ENCODE results near the gene GABRG3. TPM values are rescaled to one million over a fixed set of nuclear protein-coding genes. Genes with fewer than 3 reads are reported as not detected.

The GABRG3 gene
- total and polyA plus RNA-seq, 2 donors: 1.5 TPM; not detected in 1

DNA sequence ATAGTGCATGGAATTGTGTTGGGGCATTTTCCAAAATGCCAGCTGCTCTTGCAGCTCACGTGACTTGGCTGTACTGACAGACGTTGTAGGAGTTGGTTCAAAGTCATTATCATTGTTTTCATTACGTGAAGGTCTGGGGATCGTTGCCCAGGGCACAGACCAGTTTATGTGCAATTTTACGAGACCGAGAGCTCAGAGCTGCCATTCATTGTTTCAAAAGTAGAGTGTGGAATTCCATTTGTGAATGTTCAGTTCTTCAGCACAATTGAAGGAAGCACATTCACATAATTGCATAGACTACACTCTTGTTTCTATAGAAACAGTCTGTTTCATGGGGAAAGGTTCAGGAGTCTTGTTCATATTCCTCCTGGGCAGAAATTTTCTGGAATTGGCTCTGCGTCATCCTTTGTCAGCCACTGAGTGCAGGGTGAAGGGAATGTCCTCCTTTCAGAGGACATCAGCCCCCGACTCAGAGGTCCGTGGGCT is 54.5 kb downstream of the GABRG3 start:
- DNase-seq (ENCODE audit: extremely low spot score): no peak
- H3K27ac ChIP-seq (ENCODE audit: low read depth): no peak overlapping the region
- 17% methylated on average over 9 of the region's 9 CpGs for WGBS
- H3K4me3 ChIP-seq (ENCODE audit: low read depth, low read length): no peak overlapping the region
- H3K36me3 ChIP-seq (ENCODE audit: insufficient read depth): no peaks in the 10 kb centered on the region
- H3K4me1 ChIP-seq (ENCODE audit: insufficient read depth): no peaks in the 10 kb centered on the region

DNA sequence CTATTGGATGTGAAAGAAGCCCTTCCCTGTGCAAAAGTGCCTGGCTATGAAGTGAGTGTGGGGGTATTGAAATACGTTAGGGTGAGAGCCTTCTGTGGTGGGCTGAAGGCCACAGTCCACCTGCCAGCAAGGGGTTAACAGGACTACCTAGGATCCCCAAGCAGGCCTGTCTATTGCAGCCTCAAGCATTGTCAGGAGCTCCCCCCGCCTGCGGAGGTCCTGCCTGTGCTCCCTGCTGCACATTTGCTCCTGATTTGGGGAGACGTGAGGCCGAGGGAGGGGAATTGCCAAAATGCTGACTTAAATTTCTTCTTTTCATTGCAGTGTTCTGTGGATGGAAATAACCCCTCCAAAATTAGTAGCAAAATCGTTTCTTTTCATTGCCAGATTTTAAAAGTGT is 56.2 kb downstream of the GABRG3 start:
- Histone ChIP-seq H3K27ac (ENCODE audit: low read depth) (no peak overlapping the region), H3K4me3 (ENCODE audit: low read depth, low read length) (no peak overlapping the region), H3K36me3 (ENCODE audit: insufficient read depth) (no peaks in the 10 kb centered on the region), H3K4me1 (ENCODE audit: insufficient read depth) (no peaks in the 10 kb centered on the region)
- no peak for DNase-seq (ENCODE audit: extremely low spot score)
- WGBS: 77% methylated on average over 6 of the region's 6 CpGs

DNA sequence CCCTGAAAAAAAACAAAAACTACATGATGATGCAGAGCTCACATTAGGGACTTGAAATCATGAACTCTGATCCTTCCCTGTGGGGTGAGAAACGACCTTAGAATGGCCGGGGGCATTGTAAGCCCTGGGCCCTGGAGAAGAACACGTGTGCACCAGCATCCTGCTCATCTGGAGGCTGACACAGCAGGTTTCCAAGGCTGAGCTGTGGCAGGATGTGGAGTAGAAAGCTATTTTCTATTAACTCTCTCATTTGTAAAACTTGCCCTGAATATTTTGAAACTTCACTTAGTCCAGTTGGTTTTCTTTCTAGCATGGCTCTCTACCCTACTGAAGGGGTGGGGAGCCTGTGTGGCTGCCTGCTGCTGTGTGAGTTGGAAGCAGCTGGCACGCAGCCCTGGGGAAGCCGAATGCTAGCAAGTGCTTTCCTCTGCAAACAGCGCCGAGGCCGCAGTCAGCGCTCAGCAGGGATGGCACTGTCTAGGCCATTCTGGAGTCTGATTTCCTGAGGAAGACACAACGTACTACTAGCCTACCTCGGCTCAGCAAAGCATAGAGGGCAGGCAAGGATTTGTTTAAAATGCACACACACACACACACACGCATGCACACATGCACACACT is 58.0 kb downstream of the GABRG3 start:
- H3K4me1 ChIP-seq (ENCODE audit: insufficient read depth): no peaks in the 10 kb centered on the region
- DNase-seq (ENCODE audit: extremely low spot score): no peak
- H3K27ac ChIP-seq (ENCODE audit: low read depth): no peak overlapping the region
- WGBS: 54% methylated on average over 12 of the region's 12 CpGs
- H3K36me3 ChIP-seq (ENCODE audit: insufficient read depth): no peaks in the 10 kb centered on the region
- no peak overlapping the region for H3K4me3 ChIP-seq (ENCODE audit: low read depth, low read length)

DNA sequence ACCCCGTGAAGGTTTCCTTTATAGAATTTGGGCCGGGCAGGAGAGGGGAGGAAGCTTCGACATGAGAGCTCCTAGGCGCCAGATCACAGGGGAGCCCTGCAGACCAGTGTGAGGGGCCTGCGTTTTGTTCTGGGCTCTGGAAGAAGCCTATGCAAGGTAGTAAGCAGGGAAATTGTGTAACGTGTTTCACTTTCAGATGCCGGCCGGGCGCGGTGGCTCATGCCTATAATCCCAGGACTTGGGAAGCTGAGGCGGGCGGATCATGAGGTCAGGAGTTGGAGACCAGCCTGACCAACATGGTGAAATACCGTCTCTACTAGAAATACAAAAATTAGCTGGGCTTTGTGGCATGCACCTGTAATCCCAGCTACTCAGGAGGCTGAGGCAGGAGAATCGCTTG is 65.2 kb downstream of the GABRG3 start:
- no peaks in the 10 kb centered on the region for H3K36me3 ChIP-seq (ENCODE audit: insufficient read depth)
- 85% methylated on average over 14 of the region's 14 CpGs for WGBS
- H3K4me1 ChIP-seq (ENCODE audit: insufficient read depth): no peaks in the 10 kb centered on the region
- no peak overlapping the region for H3K27ac ChIP-seq (ENCODE audit: low read depth)
- no peak for DNase-seq (ENCODE audit: extremely low spot score)
- no peak overlapping the region for H3K4me3 ChIP-seq (ENCODE audit: low read depth, low read length)

DNA sequence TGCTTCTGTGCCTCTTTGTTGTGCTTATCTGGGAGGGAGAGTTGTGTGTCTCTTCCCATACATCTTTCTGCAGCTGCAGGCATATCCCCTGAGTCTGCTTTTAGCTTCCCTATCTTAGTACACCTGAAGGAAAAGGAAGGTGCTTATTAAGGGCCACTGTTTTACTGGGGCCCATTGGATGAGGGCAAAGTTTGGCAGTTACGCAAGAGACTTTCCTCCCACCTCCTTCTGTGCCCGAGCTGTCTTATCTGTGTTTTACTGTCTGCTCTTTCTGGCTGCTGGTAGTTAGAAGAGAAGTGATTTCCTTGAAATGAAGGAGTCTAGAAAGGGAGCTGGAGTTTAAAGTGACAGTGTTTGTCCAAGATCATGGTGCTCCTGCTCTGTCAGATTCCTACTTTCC is 66.5 kb downstream of the GABRG3 start:
- DNase-seq (ENCODE audit: extremely low spot score): no peak
- no peak overlapping the region for H3K27ac ChIP-seq (ENCODE audit: low read depth)
- 61% methylated on average over 2 of the region's 2 CpGs for whole genome bisulfite sequencing
- H3K36me3 ChIP-seq (ENCODE audit: insufficient read depth): no peaks in the 10 kb centered on the region
- H3K4me1 ChIP-seq (ENCODE audit: insufficient read depth): no peaks in the 10 kb centered on the region
- no peak overlapping the region for H3K4me3 ChIP-seq (ENCODE audit: low read depth, low read length)

DNA sequence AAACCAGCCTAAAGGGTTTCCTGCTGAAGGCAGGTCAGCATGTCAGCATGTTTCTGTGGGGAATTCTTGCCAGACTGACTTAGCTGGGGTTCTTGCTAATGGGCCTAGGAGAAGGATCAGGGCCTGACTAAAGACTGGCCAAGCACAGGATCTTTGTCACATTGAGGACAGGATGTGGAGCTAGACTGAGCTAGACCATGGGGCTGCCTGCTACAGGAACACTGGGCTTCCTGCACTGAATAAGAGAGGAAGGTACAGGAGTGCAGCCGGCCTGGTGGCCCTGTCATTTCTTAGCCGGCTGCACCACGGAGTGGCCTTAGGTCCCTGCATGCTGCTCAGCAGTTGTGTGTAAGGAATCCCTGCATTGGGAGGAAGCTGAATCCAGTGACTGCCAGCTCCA is 68.2 kb downstream of the GABRG3 start:
- Histone ChIP-seq H3K27ac (ENCODE audit: low read depth) (no peak overlapping the region), H3K4me1 (ENCODE audit: insufficient read depth) (no peaks in the 10 kb centered on the region), H3K4me3 (ENCODE audit: low read depth, low read length) (no peak overlapping the region), H3K36me3 (ENCODE audit: insufficient read depth) (no peaks in the 10 kb centered on the region)
- DNase-seq (ENCODE audit: extremely low spot score): no peak
- WGBS: 78% methylated on average over 3 of the region's 3 CpGs

DNA sequence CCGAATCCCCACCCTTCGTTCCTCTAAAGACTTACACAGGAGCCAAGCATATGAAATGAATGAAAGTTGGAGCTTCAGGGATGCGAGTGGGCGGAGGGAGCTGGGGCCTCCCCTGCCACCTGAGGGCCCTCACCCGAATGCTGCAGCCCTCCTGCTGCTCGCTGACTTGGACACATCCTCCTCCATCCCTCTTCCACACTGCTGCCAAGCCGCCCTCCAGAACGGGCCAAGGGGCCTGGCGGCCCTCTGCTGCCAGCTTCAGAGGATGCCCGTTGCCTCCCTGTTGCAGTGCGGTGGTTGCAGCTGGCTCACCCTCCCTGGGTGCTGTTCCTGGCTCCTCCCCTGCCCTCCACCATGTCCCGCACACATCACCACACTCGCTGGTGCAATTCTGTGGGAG is 71.2 kb downstream of the GABRG3 start:
- Histone ChIP-seq H3K4me1 (ENCODE audit: insufficient read depth) (no peaks in the 10 kb centered on the region), H3K27ac (ENCODE audit: low read depth) (no peak overlapping the region), H3K36me3 (ENCODE audit: insufficient read depth) (no peaks in the 10 kb centered on the region), H3K4me3 (ENCODE audit: low read depth, low read length) (no peak overlapping the region)
- 97% methylated on average over 13 of the region's 13 CpGs for WGBS
- DNase-seq (ENCODE audit: extremely low spot score): no peak

DNA sequence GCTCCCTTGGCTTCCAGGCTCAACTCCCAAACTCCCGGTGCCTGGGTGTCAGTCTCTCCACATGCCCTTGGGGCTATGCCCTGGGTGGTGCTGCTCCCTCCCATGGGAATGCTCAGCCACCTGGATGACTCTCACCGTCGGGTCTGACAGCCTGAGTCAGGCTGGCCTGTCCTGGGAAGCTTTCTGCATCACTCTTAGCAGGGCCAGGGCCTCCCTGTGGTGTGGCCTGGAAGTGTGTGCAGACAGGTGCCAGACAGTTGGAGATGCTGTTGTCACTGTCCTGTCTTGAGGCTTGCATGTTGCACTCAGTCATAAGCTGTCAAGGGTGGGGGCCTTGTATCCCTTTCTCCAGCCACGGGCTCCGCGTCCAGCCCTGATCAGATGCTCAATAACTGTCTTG is 71.7 kb downstream of the GABRG3 start:
- 91% methylated on average over 6 of the region's 6 CpGs for WGBS
- H3K27ac ChIP-seq (ENCODE audit: low read depth): no peak overlapping the region
- no peak for DNase-seq (ENCODE audit: extremely low spot score)
- H3K36me3 ChIP-seq (ENCODE audit: insufficient read depth): no peaks in the 10 kb centered on the region
- no peaks in the 10 kb centered on the region for H3K4me1 ChIP-seq (ENCODE audit: insufficient read depth)
- no peak overlapping the region for H3K4me3 ChIP-seq (ENCODE audit: low read depth, low read length)

DNA sequence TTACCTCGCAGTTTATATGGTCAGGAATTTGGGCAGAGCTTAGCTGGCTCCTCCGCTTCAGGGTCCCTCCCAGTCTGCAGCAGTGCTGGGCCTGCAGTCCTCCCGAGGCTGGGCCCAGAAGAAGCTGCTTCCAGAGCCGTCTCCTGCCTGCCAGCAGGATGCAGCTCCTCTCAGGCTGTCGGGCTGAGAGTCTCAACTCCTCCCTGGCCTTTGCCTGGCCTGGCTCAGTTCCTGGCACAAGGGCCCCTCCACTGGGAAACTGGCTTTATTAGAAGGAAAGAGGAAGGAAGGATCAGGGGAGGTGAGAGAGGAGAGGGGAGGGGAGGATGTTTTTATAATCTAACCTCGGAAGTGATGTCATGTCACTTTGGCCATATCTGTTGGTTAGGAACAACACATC is 72.8 kb downstream of the GABRG3 start:
- H3K4me3 ChIP-seq (ENCODE audit: low read depth, low read length): no peak overlapping the region
- no peaks in the 10 kb centered on the region for H3K36me3 ChIP-seq (ENCODE audit: insufficient read depth)
- DNase-seq (ENCODE audit: extremely low spot score): no peak
- H3K27ac ChIP-seq (ENCODE audit: low read depth): no peak overlapping the region
- 76% methylated on average over 6 of the region's 6 CpGs for WGBS
- H3K4me1 ChIP-seq (ENCODE audit: insufficient read depth): no peaks in the 10 kb centered on the region

DNA sequence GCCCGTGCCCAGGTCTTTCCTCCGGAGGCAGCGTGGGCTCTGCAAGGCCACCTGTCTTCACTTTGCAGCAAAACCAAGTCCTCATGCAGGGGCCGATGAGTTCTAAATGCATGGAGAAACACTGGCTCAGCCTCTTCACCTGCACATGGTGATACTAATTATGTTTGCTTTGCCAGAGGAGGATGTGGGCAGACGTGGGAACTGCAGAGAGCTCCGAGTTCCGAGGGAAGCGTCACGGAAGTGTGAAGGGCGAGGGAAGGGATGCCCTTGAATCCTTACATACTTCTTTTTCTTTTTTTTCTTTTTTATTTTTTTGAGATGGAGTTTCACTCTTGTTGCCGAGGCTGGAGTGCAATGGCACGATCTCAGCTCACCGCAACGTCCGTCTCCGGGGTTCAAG is 74.8 kb downstream of the GABRG3 start:
- no peaks in the 10 kb centered on the region for H3K36me3 ChIP-seq (ENCODE audit: insufficient read depth)
- H3K4me3 ChIP-seq (ENCODE audit: low read depth, low read length): no peak overlapping the region
- WGBS: 95% methylated on average over 16 of the region's 16 CpGs
- H3K27ac ChIP-seq (ENCODE audit: low read depth): no peak overlapping the region
- DNase-seq (ENCODE audit: extremely low spot score): no peak
- H3K4me1 ChIP-seq (ENCODE audit: insufficient read depth): no peaks in the 10 kb centered on the region

DNA sequence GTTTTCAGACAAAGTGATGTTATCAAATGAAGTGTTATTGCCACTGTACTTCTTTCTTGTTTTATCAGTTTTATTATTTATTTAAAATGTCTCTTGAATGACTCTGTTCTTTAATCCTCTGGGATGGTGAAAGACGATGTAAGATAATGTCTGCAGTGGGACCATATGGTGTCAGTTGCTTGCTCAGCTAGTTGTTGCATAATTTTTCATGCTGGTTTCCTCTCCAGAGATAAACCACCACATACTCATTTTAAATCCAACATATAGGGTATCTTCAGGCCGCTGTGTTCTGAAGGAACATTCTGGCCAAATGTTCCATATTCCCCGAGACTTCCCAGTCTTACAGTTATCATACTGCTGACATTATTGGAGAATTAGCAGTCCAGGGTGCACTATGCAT is 75.9 kb downstream of the GABRG3 start:
- no peaks in the 10 kb centered on the region for H3K36me3 ChIP-seq (ENCODE audit: insufficient read depth)
- no peak overlapping the region for H3K27ac ChIP-seq (ENCODE audit: low read depth)
- DNase-seq (ENCODE audit: extremely low spot score): no peak
- WGBS: 66% methylated on average over 3 of the region's 3 CpGs
- no peak overlapping the region for H3K4me3 ChIP-seq (ENCODE audit: low read depth, low read length)
- no peaks in the 10 kb centered on the region for H3K4me1 ChIP-seq (ENCODE audit: insufficient read depth)

DNA sequence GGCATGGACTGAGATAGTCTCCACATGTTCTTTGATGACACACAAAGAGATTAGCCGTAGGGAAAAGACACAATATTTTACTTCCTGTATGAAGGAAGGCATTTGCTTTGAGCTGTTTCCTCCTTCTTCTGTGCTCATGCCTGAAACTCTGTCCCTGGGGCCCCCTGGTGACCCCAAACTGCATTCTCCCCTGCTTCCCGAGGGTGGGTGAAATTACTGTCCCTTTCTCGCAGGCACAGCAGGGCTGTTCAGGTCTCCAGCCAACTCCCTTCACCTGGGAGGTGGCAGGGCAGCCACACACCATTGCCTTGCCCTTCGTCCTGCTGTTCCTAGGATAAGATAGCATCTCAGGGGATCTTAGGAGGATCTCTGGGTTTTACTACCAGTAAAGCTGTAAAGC is 79.2 kb downstream of the GABRG3 start:
- H3K36me3 ChIP-seq (ENCODE audit: insufficient read depth): no peaks in the 10 kb centered on the region
- WGBS: 57% methylated on average over 4 of the region's 4 CpGs
- no peaks in the 10 kb centered on the region for H3K4me1 ChIP-seq (ENCODE audit: insufficient read depth)
- no peak overlapping the region for H3K4me3 ChIP-seq (ENCODE audit: low read depth, low read length)
- no peak for DNase-seq (ENCODE audit: extremely low spot score)
- no peak overlapping the region for H3K27ac ChIP-seq (ENCODE audit: low read depth)

DNA sequence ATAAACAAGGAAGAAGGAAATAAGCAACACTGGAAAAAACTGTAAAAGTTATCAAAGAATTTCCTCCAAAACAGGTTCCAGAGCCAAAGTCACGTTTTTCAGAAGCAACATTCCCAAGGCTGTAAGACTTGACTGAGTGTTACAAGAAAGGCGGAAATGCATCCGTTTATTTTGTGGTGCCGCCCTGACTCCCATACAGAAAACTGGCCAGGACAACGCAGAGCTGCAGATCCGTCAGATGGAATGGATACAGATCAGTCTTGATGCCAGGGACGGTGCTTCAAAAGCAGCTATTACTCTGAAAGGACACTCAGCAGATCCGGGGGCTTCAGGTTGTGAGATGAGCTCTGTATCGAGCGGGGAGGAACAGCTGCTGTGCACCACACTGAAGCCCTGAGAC is 83.4 kb downstream of the GABRG3 start:
- H3K36me3 ChIP-seq (ENCODE audit: insufficient read depth): no peaks in the 10 kb centered on the region
- DNase-seq (ENCODE audit: extremely low spot score): no peak
- 48% methylated on average over 10 of the region's 10 CpGs for WGBS
- no peak overlapping the region for H3K4me3 ChIP-seq (ENCODE audit: low read depth, low read length)
- no peaks in the 10 kb centered on the region for H3K4me1 ChIP-seq (ENCODE audit: insufficient read depth)
- H3K27ac ChIP-seq (ENCODE audit: low read depth): no peak overlapping the region

DNA sequence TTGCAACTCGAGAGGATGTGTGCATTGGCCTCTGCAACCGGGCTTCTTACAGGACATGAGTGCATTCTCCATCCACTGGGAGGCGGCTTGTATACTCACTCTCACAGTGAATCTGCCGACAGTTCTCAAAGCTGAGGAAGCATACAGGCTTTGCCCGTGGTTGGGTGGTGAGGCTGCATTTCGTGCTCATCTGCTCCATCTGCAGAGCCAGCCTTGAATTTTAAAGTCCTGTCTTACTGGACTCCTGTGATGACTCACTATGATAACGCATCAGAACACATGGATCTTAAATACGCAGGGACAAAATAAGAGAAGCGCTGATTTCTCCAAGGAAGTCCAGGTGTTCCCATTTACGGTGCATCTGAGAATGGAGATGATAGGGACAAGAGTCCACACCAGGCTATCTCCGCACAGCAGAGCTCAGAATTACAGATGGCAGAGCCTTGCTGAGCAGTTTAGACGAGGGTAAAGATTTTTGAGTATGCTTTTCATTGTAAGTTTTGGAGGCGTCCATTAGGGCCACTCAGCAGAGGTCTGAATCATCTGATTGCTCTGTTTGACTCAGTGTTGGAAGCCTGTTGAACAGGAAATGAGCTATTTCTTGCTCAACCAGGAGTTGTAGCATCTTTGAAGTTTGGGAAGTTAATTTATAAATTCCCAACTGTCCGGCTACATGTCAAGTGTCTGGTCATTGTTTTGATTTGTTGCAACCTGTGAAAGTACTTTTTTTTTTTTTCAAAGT is 87.1 kb downstream of the GABRG3 start:
- H3K36me3 ChIP-seq (ENCODE audit: insufficient read depth): no peaks in the 10 kb centered on the region
- WGBS: 86% methylated on average over 14 of the region's 14 CpGs
- no peak overlapping the region for H3K4me3 ChIP-seq (ENCODE audit: low read depth, low read length)
- no peaks in the 10 kb centered on the region for H3K4me1 ChIP-seq (ENCODE audit: insufficient read depth)
- no peak for DNase-seq (ENCODE audit: extremely low spot score)
- no peak overlapping the region for H3K27ac ChIP-seq (ENCODE audit: low read depth)

Data from urinary bladder (tissue), 4 donors.